GM12872 (cell line): ENCODE results near the gene SCGN.

Source experiments
- TF ChIP-seq, protein P1 (sequence below): IDR thresholded peaks from 3 replicates; pipeline ENCODE4 v1.5.1; 2011; ENCODE audit warnings: low read depth, mild to moderate bottlenecking, low read length, moderate library complexity; ENCODE audit not compliant: insufficient read depth

The SCGN gene

DNA sequence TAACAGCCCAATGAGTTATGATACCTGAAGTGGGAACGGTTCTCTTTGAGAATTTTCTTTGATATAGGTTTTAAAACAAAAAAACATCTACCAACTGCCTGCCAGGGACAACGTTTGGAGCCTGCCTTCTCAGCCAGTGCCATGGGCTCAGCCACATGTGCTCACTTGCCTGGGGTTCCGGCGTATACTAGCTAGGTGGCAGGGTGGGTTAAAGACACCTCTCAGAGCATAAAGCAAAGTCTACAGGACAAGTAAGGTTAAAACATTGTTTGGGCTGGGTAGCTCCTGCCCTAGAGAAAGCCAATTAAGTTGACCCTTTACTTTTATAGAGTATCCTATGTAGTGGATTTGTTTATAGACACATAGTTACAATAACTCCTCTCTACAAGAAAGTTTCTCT, 38.0 kb upstream of the SCGN start:
- TF ChIP-seq, protein P1, sequence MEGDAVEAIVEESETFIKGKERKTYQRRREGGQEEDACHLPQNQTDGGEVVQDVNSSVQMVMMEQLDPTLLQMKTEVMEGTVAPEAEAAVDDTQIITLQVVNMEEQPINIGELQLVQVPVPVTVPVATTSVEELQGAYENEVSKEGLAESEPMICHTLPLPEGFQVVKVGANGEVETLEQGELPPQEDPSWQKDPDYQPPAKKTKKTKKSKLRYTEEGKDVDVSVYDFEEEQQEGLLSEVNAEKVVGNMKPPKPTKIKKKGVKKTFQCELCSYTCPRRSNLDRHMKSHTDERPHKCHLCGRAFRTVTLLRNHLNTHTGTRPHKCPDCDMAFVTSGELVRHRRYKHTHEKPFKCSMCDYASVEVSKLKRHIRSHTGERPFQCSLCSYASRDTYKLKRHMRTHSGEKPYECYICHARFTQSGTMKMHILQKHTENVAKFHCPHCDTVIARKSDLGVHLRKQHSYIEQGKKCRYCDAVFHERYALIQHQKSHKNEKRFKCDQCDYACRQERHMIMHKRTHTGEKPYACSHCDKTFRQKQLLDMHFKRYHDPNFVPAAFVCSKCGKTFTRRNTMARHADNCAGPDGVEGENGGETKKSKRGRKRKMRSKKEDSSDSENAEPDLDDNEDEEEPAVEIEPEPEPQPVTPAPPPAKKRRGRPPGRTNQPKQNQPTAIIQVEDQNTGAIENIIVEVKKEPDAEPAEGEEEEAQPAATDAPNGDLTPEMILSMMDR, result no peak

DNA sequence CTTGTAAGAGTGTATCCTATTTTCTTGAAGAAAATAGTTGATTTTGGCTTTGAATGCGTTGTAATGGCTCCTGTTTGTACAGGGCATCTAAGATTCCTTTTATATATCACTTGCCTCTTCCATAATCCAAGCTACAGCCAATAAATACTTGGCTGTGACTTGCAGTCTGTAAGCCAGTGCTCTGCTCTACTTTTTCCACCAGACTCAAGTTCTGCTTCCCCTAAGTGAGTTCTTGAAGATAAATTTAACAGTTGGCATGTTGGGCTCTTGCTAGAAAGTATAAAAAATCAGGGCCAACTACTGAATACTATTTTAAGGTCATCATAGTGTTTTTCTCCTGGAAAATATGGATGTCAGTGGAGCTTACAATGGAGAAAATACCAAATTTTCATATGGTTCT, 36.5 kb upstream of the SCGN start:
- TF ChIP-seq, protein P1, result no peak

DNA sequence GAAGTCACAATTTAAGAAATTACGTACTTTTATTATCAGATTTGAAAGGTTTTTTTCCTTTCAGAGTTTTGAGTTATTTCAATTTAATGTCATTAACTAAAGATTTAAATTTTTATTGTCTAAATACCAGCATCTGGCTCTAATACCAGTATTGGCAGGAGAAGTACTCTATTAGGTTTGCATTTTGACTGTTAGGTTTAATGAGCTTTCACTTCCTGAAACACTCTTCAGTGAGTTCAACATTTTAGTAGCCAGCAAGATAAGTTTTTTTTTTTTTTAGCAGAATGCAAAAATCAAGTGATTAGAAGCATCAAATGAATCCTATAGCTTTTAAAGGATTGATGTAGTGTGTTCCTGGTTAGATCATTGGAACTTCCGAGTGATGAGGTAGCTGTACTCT, 34.0 kb upstream of the SCGN start:
- TF ChIP-seq, protein P1, result no peak

DNA sequence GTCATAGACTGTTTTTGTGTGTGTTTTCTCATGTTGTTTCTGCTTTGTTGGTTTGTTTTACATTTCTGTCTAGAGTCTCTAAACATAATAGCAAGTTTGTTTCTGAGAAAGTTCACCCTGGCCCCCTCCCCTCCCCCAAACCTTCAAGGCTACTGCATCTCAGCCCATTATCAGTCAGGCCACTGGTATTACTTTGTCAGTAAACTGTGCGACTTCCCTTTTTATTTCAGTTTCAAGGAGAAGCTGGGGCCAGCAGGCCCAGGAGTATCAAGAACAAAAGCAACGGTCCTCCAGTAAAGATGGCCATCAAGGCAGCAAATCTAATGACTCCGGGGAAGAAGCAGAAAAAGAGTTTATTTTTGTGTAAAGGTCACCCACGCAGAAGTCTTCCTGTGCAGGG, 32.8 kb upstream of the SCGN start:
- TF ChIP-seq, protein P1, result no peak

DNA sequence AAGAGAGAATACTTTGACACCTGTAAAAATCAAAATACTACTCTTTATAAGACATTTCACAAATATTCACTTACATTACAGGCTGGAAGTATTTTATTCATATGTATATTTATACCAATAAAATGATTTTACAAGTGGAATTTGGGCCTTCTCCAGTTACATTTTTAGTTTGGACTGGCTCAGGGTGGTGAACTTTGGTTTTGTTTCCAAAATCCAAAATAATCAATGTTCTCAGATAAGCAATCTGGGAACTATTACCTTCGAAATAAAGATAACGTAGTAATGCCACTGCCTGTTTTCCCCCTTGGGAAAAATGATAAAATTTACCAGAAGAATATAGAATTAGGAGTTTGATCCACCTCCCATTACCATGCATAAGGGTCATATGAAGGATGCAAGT, 31.6 kb upstream of the SCGN start:
- TF ChIP-seq, protein P1, result no peak

DNA sequence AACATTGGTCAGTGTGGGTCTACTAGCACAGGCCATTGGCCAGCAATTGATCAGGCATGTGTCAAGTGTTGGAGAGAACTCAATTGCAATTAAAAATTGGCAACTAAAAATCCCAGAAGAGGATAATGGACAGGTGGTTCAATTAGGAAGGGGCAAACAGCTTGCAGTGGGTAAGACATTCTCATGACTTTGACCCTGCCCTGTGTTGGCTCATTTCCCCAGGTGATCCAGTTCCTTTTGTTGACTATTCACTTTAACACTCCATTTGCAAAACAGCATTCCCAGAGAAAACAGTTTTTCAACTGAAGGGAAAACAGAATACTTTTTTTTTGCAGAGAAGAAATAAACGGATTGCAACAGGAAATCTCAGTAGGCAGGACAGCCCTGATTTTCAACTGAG, 28.9 kb upstream of the SCGN start:
- TF ChIP-seq, protein P1, result no peak

DNA sequence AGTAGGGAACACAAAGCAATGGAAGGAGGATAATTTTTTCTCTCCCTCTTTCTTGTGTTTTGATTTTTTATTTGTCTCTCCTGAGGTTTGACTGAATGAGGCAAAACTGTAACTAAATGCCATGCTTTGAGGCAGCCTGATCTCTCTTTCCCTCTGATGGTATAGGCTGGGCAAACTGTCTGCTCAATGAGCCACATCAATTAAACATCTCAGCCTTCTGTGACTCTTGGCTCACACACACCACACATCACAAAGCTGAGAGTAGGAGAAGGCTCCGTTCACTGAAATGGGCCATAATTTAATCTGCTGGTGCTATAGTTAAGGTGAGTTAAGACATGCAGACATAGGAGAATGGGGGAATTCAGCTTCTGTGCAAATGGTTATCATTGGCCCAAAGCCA, 28.1 kb upstream of the SCGN start:
- TF ChIP-seq, protein P1, result no peak

DNA sequence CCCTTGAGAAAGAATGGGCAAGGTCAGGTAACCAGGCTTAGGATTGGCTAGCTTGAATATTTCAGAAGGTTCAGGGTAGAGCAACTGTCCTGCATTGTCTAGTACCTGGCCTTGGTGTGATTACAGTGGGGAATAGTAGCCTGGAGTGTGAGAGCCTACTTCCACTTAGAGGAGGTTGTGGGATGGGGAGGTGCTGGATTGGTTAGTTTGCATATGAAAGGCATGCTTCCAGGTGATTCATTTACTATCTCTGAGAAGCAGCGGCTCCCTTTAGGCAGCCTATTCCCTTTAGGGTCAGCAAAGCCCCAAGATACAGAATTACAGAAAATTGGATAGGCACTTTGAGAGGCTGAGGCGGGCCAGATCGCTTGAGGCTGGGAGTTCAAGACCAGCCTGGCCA, 25.0 kb upstream of the SCGN start:
- TF ChIP-seq, protein P1, result no peak
